ENCODE data around the gene OR14I1.
"Not testable (repeated sequence)": the region's sequence is repeated elsewhere in the genome, so short reads cannot be mapped to it uniquely, and the experiment has no call there.

The OR14I1 gene

GRCh38 chr1:248697907-248698306 lies 4.7 kb downstream of the OR14I1 start:
- H3K27me3 Mint-ChIP-seq = no peaks in the 10 kb centered on the region
- no peak overlapping the region for H3K4me3 Mint-ChIP-seq
- no peak for ATAC-seq
- no peaks in the 10 kb centered on the region for H3K9me3 Mint-ChIP-seq
- H3K4me1 Mint-ChIP-seq = peaks cover 22% of the 10 kb centered on the region
- no peak overlapping the region for H3K27ac Mint-ChIP-seq
- no peaks in the 10 kb centered on the region for H3K36me3 Mint-ChIP-seq

GRCh38 chr1:248696774-248697173 lies 5.8 kb downstream of the OR14I1 start:
- peaks cover 5% of the 10 kb centered on the region for H3K9me3 Mint-ChIP-seq
- peak; percentile 53 for ATAC-seq
- H3K4me1 Mint-ChIP-seq = peaks cover 22% of the 10 kb centered on the region
- H3K27me3 Mint-ChIP-seq = no peaks in the 10 kb centered on the region
- H3K4me3 Mint-ChIP-seq = peak overlapping the region; percentile 13
- peak overlapping the region; percentile 40 for H3K27ac Mint-ChIP-seq
- H3K36me3 Mint-ChIP-seq = peaks cover 7% of the 10 kb centered on the region

GRCh38 chr1:248696261-248696660 lies 6.3 kb downstream of the OR14I1 start:
- peak; percentile 16 for ATAC-seq
- Mint-ChIP-seq H3K4me3 (no peak overlapping the region), H3K9me3 (peaks cover 5% of the 10 kb centered on the region), H3K36me3 (peaks cover 7% of the 10 kb centered on the region), H3K4me1 (peaks cover 22% of the 10 kb centered on the region), H3K27me3 (no peaks in the 10 kb centered on the region), H3K27ac (peak overlapping the region; percentile 40)

GRCh38 chr1:248695451-248696132 lies 7.0 kb downstream of the OR14I1 start:
- H3K36me3 Mint-ChIP-seq = peaks cover 7% of the 10 kb centered on the region
- no peaks in the 10 kb centered on the region for H3K27me3 Mint-ChIP-seq
- no peak overlapping the region for H3K27ac Mint-ChIP-seq
- H3K9me3 Mint-ChIP-seq = peaks cover 5% of the 10 kb centered on the region
- H3K4me3 Mint-ChIP-seq = no peak overlapping the region
- H3K4me1 Mint-ChIP-seq = peaks cover 22% of the 10 kb centered on the region
- ATAC-seq = no peak

- no peak for ATAC-seq
- H3K9me3 Mint-ChIP-seq = peaks cover 14% of the 10 kb centered on the region
- no peak overlapping the region for H3K27ac Mint-ChIP-seq
- H3K4me3 Mint-ChIP-seq = no peak overlapping the region
- peaks cover 33% of the 10 kb centered on the region for H3K4me1 Mint-ChIP-seq
- H3K27me3 Mint-ChIP-seq = no peaks in the 10 kb centered on the region
- peaks cover 16% of the 10 kb centered on the region for H3K36me3 Mint-ChIP-seq
Observed at GRCh38 chr1:248691567-248692155, 10.9 kb downstream of the OR14I1 start.

- peak; percentile 82 for ATAC-seq
- peaks cover 16% of the 10 kb centered on the region for H3K36me3 Mint-ChIP-seq
- H3K27ac Mint-ChIP-seq = peak overlapping the region; percentile 46
- H3K9me3 Mint-ChIP-seq = peaks cover 14% of the 10 kb centered on the region
- peaks cover 27% of the 10 kb centered on the region for H3K4me1 Mint-ChIP-seq
- H3K4me3 Mint-ChIP-seq = no peak overlapping the region
- H3K27me3 Mint-ChIP-seq = no peaks in the 10 kb centered on the region
Observed at GRCh38 chr1:248688527-248689298, 13.9 kb downstream of the OR14I1 start.

- ATAC-seq = peak; percentile 71
- Mint-ChIP-seq H3K9me3 (peaks cover 9% of the 10 kb centered on the region), H3K4me3 (no peak overlapping the region), H3K27me3 (no peaks in the 10 kb centered on the region), H3K36me3 (peaks cover 9% of the 10 kb centered on the region), H3K4me1 (peaks cover 23% of the 10 kb centered on the region), H3K27ac (no peak overlapping the region)
Observed at GRCh38 chr1:248686815-248687214, 15.8 kb downstream of the OR14I1 start.

GRCh38 chr1:248681651-248682050 lies 20.9 kb downstream of the OR14I1 start:
- Mint-ChIP-seq H3K4me1 (peaks cover 4% of the 10 kb centered on the region), H3K27ac (no peak overlapping the region), H3K4me3 (no peak overlapping the region), H3K36me3 (no peaks in the 10 kb centered on the region), H3K9me3 (no peaks in the 10 kb centered on the region), H3K27me3 (no peaks in the 10 kb centered on the region)
- no peak for ATAC-seq

GRCh38 chr1:248670003-248670402 lies 32.6 kb downstream of the OR14I1 start:
- H3K27ac Mint-ChIP-seq = no peak overlapping the region
- no peaks in the 10 kb centered on the region for H3K4me1 Mint-ChIP-seq
- H3K27me3 Mint-ChIP-seq = no peaks in the 10 kb centered on the region
- H3K4me3 Mint-ChIP-seq = no peak overlapping the region
- H3K9me3 Mint-ChIP-seq = no peaks in the 10 kb centered on the region
- no peak for ATAC-seq
- no peaks in the 10 kb centered on the region for H3K36me3 Mint-ChIP-seq

- H3K4me3 Mint-ChIP-seq, H3K9me3 Mint-ChIP-seq, H3K27me3 Mint-ChIP-seq, H3K36me3 Mint-ChIP-seq: not testable (repeated sequence)
- Mint-ChIP-seq H3K4me1 (peaks cover 39% of the 10 kb centered on the region), H3K27ac (peak overlapping the region; percentile 72)
- peak; percentile 93 for ATAC-seq
Observed at GRCh38 chr1:248663453-248664328, 38.9 kb downstream of the OR14I1 start.

- peak; percentile 64 for ATAC-seq
Observed at GRCh38 chr1:248656797-248657196, 45.8 kb downstream of the OR14I1 start.

GRCh38 chr1:248655354-248655753 lies 47.2 kb downstream of the OR14I1 start, which contains the start of gene OR2T27:
OR2T27 (minus strand) TSS chr1:248655528; CDS start chr1:248650884, 4,644 bp downstream.
- H3K4me1 Mint-ChIP-seq = peaks cover 12% of the 10 kb centered on the region
- not testable (repeated sequence) for H3K4me3 Mint-ChIP-seq, ATAC-seq, H3K27me3 Mint-ChIP-seq, H3K27ac Mint-ChIP-seq, H3K9me3 Mint-ChIP-seq, H3K36me3 Mint-ChIP-seq

More at GRCh38 chr1:248656797-248657196, 45.8 kb downstream of the OR14I1 start:
- H3K27ac Mint-ChIP-seq, H3K4me3 Mint-ChIP-seq, H3K36me3 Mint-ChIP-seq, H3K9me3 Mint-ChIP-seq, H3K27me3 Mint-ChIP-seq: not testable (repeated sequence)
- peaks cover 14% of the 10 kb centered on the region for H3K4me1 Mint-ChIP-seq
